GM21825 (cell line): Measurements from ENCODE around the gene GABBR2.

Experiments used
- ATAC-seq: cut with Tn5 transposase; IDR thresholded peaks from one replicate; pipeline ENCODE4 v1.9.1; 2021; ENCODE audit warnings: mild to moderate bottlenecking, moderate library complexity; ENCODE audit not compliant: unreplicated experiment

The GABBR2 gene

GRCh38 chr9:98572054-98572627 is 136.6 kb downstream of the GABBR2 start:
- no peak for ATAC-seq

GRCh38 chr9:98571643-98572042 is 137.1 kb downstream of the GABBR2 start:
- ATAC-seq: no peak

- ATAC-seq: no peak
Measured at GRCh38 chr9:98570663-98571440, 137.9 kb downstream of the GABBR2 start.

GRCh38 chr9:98570055-98570454 is 138.7 kb downstream of the GABBR2 start:
- no peak for ATAC-seq

GRCh38 chr9:98569491-98569890 is 139.2 kb downstream of the GABBR2 start:
- no peak for ATAC-seq

- no peak for ATAC-seq
Measured at GRCh38 chr9:98568909-98569469, 139.7 kb downstream of the GABBR2 start.

- no peak for ATAC-seq
Measured at GRCh38 chr9:98568234-98568908, 140.4 kb downstream of the GABBR2 start.

- ATAC-seq: no peak
Measured at GRCh38 chr9:98567540-98568233, 141.0 kb downstream of the GABBR2 start.

GRCh38 chr9:98565152-98566135 is 143.3 kb downstream of the GABBR2 start:
- ATAC-seq: no peak

GRCh38 chr9:98564714-98565113 is 144.0 kb downstream of the GABBR2 start:
- ATAC-seq: no peak

GRCh38 chr9:98563988-98564387 is 144.7 kb downstream of the GABBR2 start:
- no peak for ATAC-seq

- no peak for ATAC-seq
Measured at GRCh38 chr9:98563212-98563907, 145.4 kb downstream of the GABBR2 start.

- no peak for ATAC-seq
Measured at GRCh38 chr9:98559561-98559960, 149.2 kb downstream of the GABBR2 start.

- ATAC-seq: no peak
Measured at GRCh38 chr9:98558575-98558974, 150.2 kb downstream of the GABBR2 start.

GRCh38 chr9:98556511-98556910 is 152.2 kb downstream of the GABBR2 start:
- ATAC-seq: no peak

- no peak for ATAC-seq
Measured at GRCh38 chr9:98555651-98556465, 152.9 kb downstream of the GABBR2 start.

GRCh38 chr9:98554752-98555151 is 154.0 kb downstream of the GABBR2 start:
- no peak for ATAC-seq

GRCh38 chr9:98552331-98552730 is 156.4 kb downstream of the GABBR2 start:
- no peak for ATAC-seq
